GM12865 (cell line): Measurements from ENCODE around the gene PARVA.
"Not testable (repeated sequence)": the region's sequence is repeated elsewhere in the genome, so short reads cannot be mapped to it uniquely, and the experiment has no call there.

ENCODE experiments used
- DNase-seq: peaks from one replicate; pipeline ENCODE4 v3.0.0; 2010; ENCODE audit warnings: low read depth
- H3K4me3 ChIP-seq: 2 replicates; pipeline ENCODE4 v1.5.1; 2011; ENCODE audit warnings: mild to moderate bottlenecking, low read depth, low read length, control low read depth
- TF ChIP-seq, protein P1 (sequence below): IDR thresholded peaks from 2 replicates; pipeline ENCODE4 v1.5.1; 2011; ENCODE audit warnings: low read length, control low read depth, low read depth, inconsistent platforms; ENCODE audit not compliant: insufficient read depth; ENCODE audit errors: missing control alignments

Gene PARVA

DNA sequence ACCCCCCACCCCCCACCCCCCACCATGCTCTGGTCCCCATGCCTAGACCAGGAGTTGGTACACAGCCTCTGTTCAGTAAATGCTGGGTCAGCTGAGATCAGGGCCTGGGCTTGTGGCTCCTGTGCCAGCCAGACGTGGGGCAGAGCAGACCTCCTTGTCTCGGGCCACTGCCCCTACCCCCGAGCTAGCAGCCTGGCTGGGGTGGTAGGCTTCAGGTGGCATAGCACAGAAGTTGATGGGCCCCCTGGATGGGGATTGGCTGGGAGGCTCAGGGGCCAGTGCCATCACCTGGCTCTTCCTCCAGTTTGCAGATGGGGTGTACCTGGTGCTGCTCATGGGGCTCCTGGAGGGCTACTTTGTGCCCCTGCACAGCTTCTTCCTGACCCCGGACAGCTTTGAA is 139.9 kb downstream of the PARVA start:
- DNase-seq: no peak
- TF ChIP-seq, protein P1, sequence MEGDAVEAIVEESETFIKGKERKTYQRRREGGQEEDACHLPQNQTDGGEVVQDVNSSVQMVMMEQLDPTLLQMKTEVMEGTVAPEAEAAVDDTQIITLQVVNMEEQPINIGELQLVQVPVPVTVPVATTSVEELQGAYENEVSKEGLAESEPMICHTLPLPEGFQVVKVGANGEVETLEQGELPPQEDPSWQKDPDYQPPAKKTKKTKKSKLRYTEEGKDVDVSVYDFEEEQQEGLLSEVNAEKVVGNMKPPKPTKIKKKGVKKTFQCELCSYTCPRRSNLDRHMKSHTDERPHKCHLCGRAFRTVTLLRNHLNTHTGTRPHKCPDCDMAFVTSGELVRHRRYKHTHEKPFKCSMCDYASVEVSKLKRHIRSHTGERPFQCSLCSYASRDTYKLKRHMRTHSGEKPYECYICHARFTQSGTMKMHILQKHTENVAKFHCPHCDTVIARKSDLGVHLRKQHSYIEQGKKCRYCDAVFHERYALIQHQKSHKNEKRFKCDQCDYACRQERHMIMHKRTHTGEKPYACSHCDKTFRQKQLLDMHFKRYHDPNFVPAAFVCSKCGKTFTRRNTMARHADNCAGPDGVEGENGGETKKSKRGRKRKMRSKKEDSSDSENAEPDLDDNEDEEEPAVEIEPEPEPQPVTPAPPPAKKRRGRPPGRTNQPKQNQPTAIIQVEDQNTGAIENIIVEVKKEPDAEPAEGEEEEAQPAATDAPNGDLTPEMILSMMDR: no peak
- H3K4me3 ChIP-seq: no peak overlapping the region

DNA sequence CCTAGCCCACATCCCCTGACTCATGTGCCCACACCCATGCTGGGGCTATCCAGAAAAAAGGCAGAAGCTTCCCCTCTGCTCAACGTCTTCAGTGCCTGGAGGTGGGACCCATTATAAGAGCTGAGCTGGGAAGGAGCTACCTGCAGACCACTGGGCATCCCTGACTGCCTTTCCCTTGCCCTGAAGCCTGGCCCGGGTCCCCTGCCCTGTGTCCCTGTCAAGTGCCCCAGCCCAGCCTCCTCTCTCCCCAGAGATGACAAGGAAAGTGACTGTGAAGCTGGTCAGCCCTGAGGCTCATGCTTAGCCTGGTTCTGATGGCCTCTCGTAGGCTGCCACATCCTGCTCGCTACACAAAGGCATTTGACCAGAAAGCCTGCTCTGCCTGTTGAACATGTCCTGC is 140.4 kb downstream of the PARVA start:
- TF ChIP-seq, protein P1: no peak
- H3K4me3 ChIP-seq: no peak overlapping the region
- DNase-seq: no peak

DNA sequence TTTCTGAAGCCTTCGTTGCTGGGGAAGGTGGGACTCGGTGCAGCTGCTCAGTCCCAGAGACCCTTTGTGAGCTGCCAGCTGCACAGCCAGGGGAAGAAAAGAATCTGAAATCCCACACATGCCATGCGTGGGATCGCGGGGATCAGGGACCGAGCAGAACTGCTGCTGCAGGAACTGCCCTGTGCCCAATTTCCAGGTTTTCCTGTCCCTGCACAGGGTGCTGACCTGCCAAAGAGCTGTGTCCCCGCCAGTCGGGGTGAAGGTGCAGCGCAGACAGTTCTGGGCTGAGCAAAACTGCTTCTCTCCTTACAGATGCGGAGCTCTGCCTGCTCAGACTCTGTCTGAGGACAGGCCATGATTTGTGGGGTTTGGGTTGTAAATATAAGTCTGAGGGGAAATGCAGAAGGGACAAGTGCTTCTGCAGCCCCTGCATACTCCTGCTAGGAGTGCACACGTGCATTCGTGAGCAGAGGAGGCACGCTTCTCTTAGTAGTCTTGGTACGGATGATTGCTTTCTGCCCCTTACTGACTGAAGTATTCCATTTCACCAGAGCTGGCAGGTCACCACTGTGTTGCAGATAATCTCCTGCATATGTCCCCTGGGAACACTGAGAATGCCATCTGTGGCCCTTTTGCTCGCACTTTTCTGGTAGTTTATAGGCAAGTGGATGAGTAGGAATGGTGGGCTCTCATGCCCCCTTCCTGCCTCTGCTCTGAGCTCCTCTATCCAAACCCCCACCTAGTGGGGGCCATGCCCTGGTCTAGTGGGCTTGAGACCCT is 141.4 kb downstream of the PARVA start:
- DNase-seq: no peak
- no peak overlapping the region for H3K4me3 ChIP-seq
- TF ChIP-seq, protein P1: no peak

DNA sequence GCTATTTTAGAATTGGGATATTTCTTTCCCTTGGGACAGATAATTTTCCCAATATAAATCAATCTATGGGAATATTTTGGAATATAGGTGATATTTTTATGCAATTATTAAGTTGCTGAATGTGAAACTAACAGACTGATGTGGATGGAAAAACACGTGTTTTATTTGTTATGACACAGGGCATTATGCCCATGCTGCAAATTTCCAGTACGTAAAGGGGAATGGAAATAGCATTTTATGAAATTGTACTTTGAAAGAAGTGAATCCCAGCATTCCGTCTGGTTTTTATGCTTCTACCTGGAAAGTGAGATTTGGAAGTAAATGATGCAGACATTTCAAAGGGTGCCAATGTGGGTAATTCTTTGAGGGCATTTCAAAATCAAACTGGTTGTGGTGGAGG is 142.7 kb downstream of the PARVA start:
- TF ChIP-seq, protein P1: no peak
- H3K4me3 ChIP-seq: no peak overlapping the region
- DNase-seq: no peak

DNA sequence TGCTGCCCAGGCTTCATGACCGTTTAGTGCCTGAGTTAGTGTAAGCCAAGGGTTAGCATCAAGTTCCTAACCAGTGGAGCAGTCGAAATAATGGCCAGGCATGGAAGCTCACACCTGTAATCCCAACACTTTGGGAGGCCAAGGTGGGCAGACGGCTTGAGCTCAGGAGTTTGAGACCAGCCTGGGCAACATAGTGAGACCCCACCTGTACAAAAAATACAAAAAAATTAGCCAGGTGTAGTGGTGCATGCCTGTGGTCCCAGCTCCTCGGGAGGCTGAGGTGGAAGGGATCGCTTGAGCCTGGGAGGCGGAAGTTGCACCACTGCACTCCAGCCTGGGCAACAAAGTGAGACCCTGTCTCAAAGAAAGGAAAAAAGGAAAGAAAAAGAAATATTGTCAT is 143.2 kb downstream of the PARVA start:
- DNase-seq, H3K4me3 ChIP-seq: not testable (repeated sequence)

DNA sequence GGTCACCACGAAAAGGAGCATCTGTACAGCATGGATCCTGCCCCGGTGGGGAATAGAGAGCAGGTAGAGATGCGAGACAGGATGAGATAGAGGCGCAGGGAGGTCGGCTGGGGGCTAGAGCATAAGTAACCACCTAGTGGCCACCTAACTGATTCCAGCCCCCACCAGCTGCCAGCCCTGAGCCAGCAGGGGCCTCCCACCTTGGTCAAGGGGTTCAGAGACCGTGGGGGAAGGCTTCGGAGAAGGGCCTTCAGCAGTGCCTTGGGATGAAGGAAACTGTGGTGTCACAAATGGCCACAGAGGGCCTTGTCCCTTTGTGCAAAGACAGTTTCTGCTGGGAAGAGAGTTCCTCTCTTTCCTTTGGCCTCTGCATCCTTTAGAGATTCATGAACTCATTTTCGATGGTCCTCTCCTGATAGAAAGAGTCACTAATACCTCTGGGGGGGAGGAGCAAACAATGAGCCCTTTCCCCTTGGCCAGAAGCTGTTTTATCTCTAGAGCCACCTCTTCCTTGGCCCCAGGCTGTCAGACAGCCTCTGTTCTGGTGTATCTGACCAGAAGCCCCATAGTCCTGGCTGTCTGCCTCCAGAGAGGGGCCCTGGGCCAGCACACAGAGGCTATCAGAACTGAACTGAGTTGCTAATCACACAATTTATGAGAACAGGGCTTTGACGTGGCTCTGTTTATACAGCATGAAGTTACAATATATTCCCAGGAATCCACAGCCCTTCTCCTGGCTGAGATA is 146.0 kb downstream of the PARVA start:
- no peak for DNase-seq
- TF ChIP-seq, protein P1: no peak
- no peak overlapping the region for H3K4me3 ChIP-seq

DNA sequence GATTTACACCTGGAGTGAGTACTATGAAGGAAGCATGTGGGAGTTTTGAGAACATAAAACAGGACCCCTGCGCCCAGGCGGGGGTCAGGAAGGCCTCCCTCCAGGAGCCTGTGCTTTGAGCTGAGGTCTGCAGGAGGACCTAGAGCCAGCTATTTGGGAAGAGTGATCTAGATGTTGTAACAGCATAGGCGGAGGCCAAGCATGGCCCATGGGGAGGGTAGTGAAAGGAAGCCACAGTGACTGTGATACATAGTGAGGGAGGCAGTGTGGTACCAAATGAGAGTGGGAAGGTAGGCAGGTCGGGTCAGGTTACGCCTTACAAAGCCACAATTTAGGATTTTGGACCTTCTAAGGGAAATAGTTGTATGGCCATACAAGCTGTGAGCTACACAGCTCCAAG is 147.5 kb downstream of the PARVA start:
- TF ChIP-seq, protein P1: no peak
- DNase-seq: no peak
- H3K4me3 ChIP-seq: no peak overlapping the region
